SK-N-SH (cell line): ENCODE data around the gene DGKD. TPM values are rescaled to one million over a fixed set of nuclear protein-coding genes. Genes with fewer than 3 reads are reported as not detected.

Experiments
- CTCF ChIA-PET: fragments of 300-600, 350-600 bp; formaldehyde crosslinking; extraction: SDS; loops from one replicate; lab custom pipeline; 2021; lab: Yijun Ruan, JAX
- POLR2A ChIA-PET: fragments of 350-600 bp; sonication (Branson Sonifier 250); formaldehyde crosslinking; extraction: SDS; loops from one replicate; lab custom pipeline; 2020; ENCODE audit warnings: antibody characterized with exemption, inconsistent platforms; lab: Yijun Ruan, JAX
- DNase-seq: peaks from one replicate; pipeline ENCODE4 v3.0.0; 2012
- H2AFZ ChIP-seq: fragments of 200-600 bp; sonication (generic); 2 replicates; pipeline ENCODE4 v1.8.1; 2016; ENCODE audit warnings: antibody characterized with exemption, mild to moderate bottlenecking, low read depth
- H3F3A ChIP-seq: fragments of 200-600 bp; sonication (generic); replicated peaks from 2 replicates; pipeline ENCODE3; 2016; ENCODE audit warnings: antibody characterized with exemption, mild to moderate bottlenecking; ENCODE audit not compliant: insufficient read depth
- H3K27ac ChIP-seq, 2 experiments: fragments of 200-500 bp in 1 of 2; fragments of 200-600 bp in 1 of 2; sonication (Bioruptor generic) in 1 of 2; sonication (generic), shearing (Covaris generic) in 1 of 2; 2 replicates each; pipeline versions ENCODE4 v1.5.1 to v1.6.1; 2014 to 2016; ENCODE audit warnings: low read depth in 2 of 2, inconsistent platforms in 1 of 2, low read length in 1 of 2, mild to moderate bottlenecking in 1 of 2, mixed read lengths in 1 of 2
- H3K27me3 ChIP-seq: fragments of 200-600 bp; sonication (generic), shearing (Covaris generic); 2 replicates; pipeline ENCODE4 v1.6.1; 2016; ENCODE audit warnings: mixed run types; ENCODE audit not compliant: insufficient read depth
- H3K36me3 ChIP-seq, 2 experiments: fragments of 200-500 bp in 1 of 2; fragments of 200-600 bp in 1 of 2; sonication (Bioruptor generic) in 1 of 2; sonication (generic) in 1 of 2; replicated peaks in 1 of 2; 2 replicates each; pipeline versions ENCODE3 to v1.5.1; 2014 to 2016; ENCODE audit warnings: low read length in 1 of 2, mild to moderate bottlenecking in 1 of 2; ENCODE audit not compliant: insufficient read depth in 2 of 2, control insufficient read depth in 1 of 2
- H3K4me1 ChIP-seq, 2 experiments: fragments of 200-500 bp in 1 of 2; fragments of 200-600 bp in 1 of 2; sonication (Bioruptor generic) in 1 of 2; sonication (generic), shearing (Covaris generic) in 1 of 2; 2 replicates each; pipeline versions ENCODE4 v1.5.1 to v1.6.1; 2014 to 2016; ENCODE audit warnings: low read depth in 1 of 2, low read length in 1 of 2, mixed run types in 1 of 2; ENCODE audit not compliant: insufficient read depth in 2 of 2, control insufficient read depth in 1 of 2
- H3K4me2 ChIP-seq: fragments of 200-600 bp; sonication (generic), shearing (Covaris generic); 2 replicates; pipeline ENCODE4 v1.6.1; 2017; ENCODE audit warnings: mixed run types
- H3K4me3 ChIP-seq, 2 experiments: fragments of 200-500 bp in 1 of 2; fragments of 200-600 bp in 1 of 2; sonication (Bioruptor generic) in 1 of 2; sonication (generic), shearing (Covaris generic) in 1 of 2; 2 replicates each; pipeline versions ENCODE4 v1.5.1 to v1.8.1; 2014 to 2016; ENCODE audit warnings: low read depth in 2 of 2, inconsistent platforms in 1 of 2, low read length in 1 of 2, mild to moderate bottlenecking in 1 of 2, mixed read lengths in 1 of 2, moderate library complexity in 1 of 2
- H3K79me2 ChIP-seq: fragments of 200-600 bp; sonication (generic); 2 replicates; pipeline ENCODE4 v1.8.1; 2017; ENCODE audit warnings: mild to moderate bottlenecking; ENCODE audit not compliant: insufficient read depth
- H3K9ac ChIP-seq: fragments of 200-600 bp; sonication (generic); 2 replicates; pipeline ENCODE4 v1.6.1; 2017; ENCODE audit warnings: mixed run types
- H3K9me2 ChIP-seq: fragments of 200-600 bp; sonication (generic); 2 replicates; pipeline ENCODE4 v1.6.1; 2017; ENCODE audit warnings: mixed run types
- H3K9me3 ChIP-seq: fragments of 200-600 bp; sonication (generic); 2 replicates; pipeline ENCODE4 v1.6.1; 2017; ENCODE audit warnings: mixed run types, mild to moderate bottlenecking, moderate library complexity
- H4K20me1 ChIP-seq: fragments of 200-600 bp; sonication (generic); 2 replicates; pipeline ENCODE4 v1.6.1; 2017; ENCODE audit warnings: mild to moderate bottlenecking, mixed run types; ENCODE audit not compliant: insufficient read depth
- CHD2 ChIP-seq: fragments of 150-350 bp; IDR thresholded peaks from 2 replicates; pipeline ENCODE4 v1.6.1; 2018; ENCODE audit warnings: low read length; ENCODE audit not compliant: partially characterized antibody
- GATA2 ChIP-seq: sonication (generic); formaldehyde crosslinking; IDR thresholded peaks from 2 replicates; pipeline ENCODE4 v1.5.0; 2020; ENCODE audit warnings: mild to moderate bottlenecking, missing genetic modification reagents
- IRF3 ChIP-seq: fragments of 150-350 bp; IDR thresholded peaks from 2 replicates; pipeline ENCODE4 v1.6.1; 2016; ENCODE audit warnings: mild to moderate bottlenecking, low read depth, low read length
- MEF2A ChIP-seq: IDR thresholded peaks from 2 replicates; pipeline ENCODE4 v1.4.0; 2012; ENCODE audit warnings: low read depth, borderline replicate concordance
- NFIC ChIP-seq: IDR thresholded peaks from 2 replicates; pipeline ENCODE4 v1.4.0; 2012; ENCODE audit warnings: borderline replicate concordance
- SMC3 ChIP-seq: IDR thresholded peaks from 2 replicates; pipeline ENCODE4 v1.6.1; 2012; ENCODE audit warnings: low read depth, low read length, improper control_type of control experiment
- TAF1 ChIP-seq: IDR thresholded peaks from 2 replicates; pipeline ENCODE4 v1.6.1; 2012; ENCODE audit warnings: low read depth, mild to moderate bottlenecking, low read length, moderate library complexity, borderline replicate concordance
- USF1 ChIP-seq: IDR thresholded peaks from 2 replicates; pipeline ENCODE4 v1.4.0; 2012; ENCODE audit warnings: low read depth, borderline replicate concordance
- ZBTB33 ChIP-seq: IDR thresholded peaks from 2 replicates; pipeline ENCODE4 v1.4.0; 2012; ENCODE audit warnings: low read depth, borderline replicate concordance
- WGBS: methylation state at CpG from one replicate; pipeline ENCODE4 v1.1.6; 2017; ENCODE audit warnings: low lambda C conversion rate; 5-methylcytosine and 5-hydroxymethylcytosine counted together
- polyA plus RNA-seq, 3 experiments: library from polyadenylated mRNA; depleted of rRNA; stranded (reverse); fragments of >200 nt; gene quantifications; 2 replicates each; pipeline ENCODE4 v1.2.3, GENCODE V29; 2012

The DGKD gene
- polyA plus RNA-seq, 1 of the 3 experiments (the other 2 are of a cell fraction): 21.7 TPM

GRCh38 chr2:233314180-233314925 is 39.9 kb upstream of the DGKD start:
- peaks cover 6% of the 10 kb centered on the region; the same call in 1 of the 2 replicates for H3K27me3 ChIP-seq
- CTCF ChIA-PET: no interaction called here
- 87% methylated on average over 17 of the region's 20 CpGs for WGBS

GRCh38 chr2:233317196-233317943 is 36.9 kb upstream of the DGKD start:
- H3K9ac ChIP-seq: no peak overlapping the region
- no peak overlapping the region for H3K4me2 ChIP-seq
- POLR2A ChIA-PET: no interaction called here
- H3K4me3 ChIP-seq: no peak overlapping the region
- TF ChIP-seq NFIC (no peak), TAF1 (no peak), USF1 (no peak), MEF2A (no peak)
- H3K36me3 ChIP-seq: no peaks in the 10 kb centered on the region
- H3K9me3 ChIP-seq: no peaks in the 10 kb centered on the region
- no peaks in the 10 kb centered on the region for H4K20me1 ChIP-seq
- no peaks in the 10 kb centered on the region for H3K9me2 ChIP-seq
- 78% methylated on average over 7 of the region's 7 CpGs for WGBS
- H3F3A ChIP-seq: no peaks in the 10 kb centered on the region
- CTCF ChIA-PET: interaction anchor here (0.9 to 1.4 kb wide), 2 partner anchors 16 to 36 kb away, joined by 3 read pairs; no protein-coding TSS in a partner anchor
- no peak for DNase-seq
- no peak overlapping the region for H2AFZ ChIP-seq
- H3K27ac ChIP-seq: no peak overlapping the region
- H3K4me1 ChIP-seq: peaks cover 0 to 5% of the 10 kb centered on the region in 2 experiments; a peak in 1 of 4 replicates
- peaks cover 3% of the 10 kb centered on the region; the same call in 1 of the 2 replicates for H3K27me3 ChIP-seq
- H3K79me2 ChIP-seq: no peaks in the 10 kb centered on the region

More at GRCh38 chr2:233314180-233314925, 39.9 kb upstream of the DGKD start:
- Histone ChIP-seq H3K4me1 (peaks cover 0 to 5% of the 10 kb centered on the region in 2 experiments; a peak in 1 of 4 replicates), H3K9me2 (no peaks in the 10 kb centered on the region), H4K20me1 (no peaks in the 10 kb centered on the region), H3K4me2 (no peak overlapping the region), H3F3A (no peaks in the 10 kb centered on the region), H3K36me3 (no peaks in the 10 kb centered on the region), H3K9me3 (no peaks in the 10 kb centered on the region), H2AFZ (no peak overlapping the region), H3K79me2 (no peaks in the 10 kb centered on the region), H3K9ac (no peak overlapping the region), H3K4me3 (no peak overlapping the region), H3K27ac (no peak overlapping the region)
- POLR2A ChIA-PET: no interaction called here
- DNase-seq: no peak
- TF ChIP-seq IRF3: no peak
- TF ChIP-seq ZBTB33: no peak
- TF ChIP-seq GATA2 (CRISPR knock-in tag): no peak
- TF ChIP-seq NFIC: no peak
- no peak for TF ChIP-seq CHD2
- no peak for TF ChIP-seq SMC3
